GM23338 (cell line): Measurements from ENCODE around the gene USP31. TPM values are rescaled to one million over a fixed set of nuclear protein-coding genes. Genes with fewer than 3 reads are reported as not detected.
A peak's percentile ranks its signal among the peaks of the same experiment; 100 is the strongest.

ENCODE experiments used
- ATAC-seq: fragments of 200-7000 bp; cut with Tn5 transposase; 3 replicates; pipeline ENCODE4 v1.9.1; 2020
- DNase-seq: peaks from one replicate; pipeline ENCODE4 v3.0.0-alpha.2; 2015; ENCODE audit warnings: low spot score
- H2AFZ ChIP-seq: fragments of 200-600 bp; sonication (generic); 2 replicates; pipeline ENCODE4 v1.8.0; 2016; ENCODE audit warnings: antibody characterized with exemption, mild to moderate bottlenecking, moderate library complexity
- H3F3A ChIP-seq: fragments of 200-600 bp; sonication (generic); replicated peaks from 2 replicates; pipeline ENCODE4 v1.8.0; 2017; ENCODE audit warnings: antibody characterized with exemption, mixed run types, low read depth
- H3K27ac ChIP-seq: fragments of 200-600 bp; sonication (generic); 2 replicates; pipeline ENCODE4 v1.6.1; 2016; ENCODE audit warnings: low read depth
- H3K27me3 ChIP-seq: fragments of 200-600 bp; sonication (generic); 2 replicates; pipeline ENCODE4 v1.8.0; 2016; ENCODE audit warnings: mild to moderate bottlenecking, mixed run types, moderate library complexity; ENCODE audit not compliant: insufficient read depth
- H3K36me3 ChIP-seq: fragments of 200-600 bp; sonication (generic); 2 replicates; pipeline ENCODE4 v1.8.0; 2016; ENCODE audit warnings: mild to moderate bottlenecking; ENCODE audit not compliant: insufficient read depth
- H3K4me1 ChIP-seq: fragments of 200-600 bp; sonication (generic); 2 replicates; pipeline ENCODE4 v1.8.0; 2016; ENCODE audit warnings: mild to moderate bottlenecking, moderate library complexity; ENCODE audit not compliant: insufficient read depth
- H3K4me2 ChIP-seq: fragments of 200-600 bp; sonication (generic); 2 replicates; pipeline ENCODE4 v1.7.1; 2017; ENCODE audit warnings: mixed run types
- H3K4me3 ChIP-seq: fragments of 200-600 bp; sonication (generic); 2 replicates; pipeline ENCODE4 v1.6.1; 2016; ENCODE audit warnings: mixed run types
- H3K79me2 ChIP-seq: fragments of 200-600 bp; sonication (generic); replicated peaks from 2 replicates; pipeline ENCODE4 v1.8.0; 2017; ENCODE audit warnings: mild to moderate bottlenecking; ENCODE audit not compliant: insufficient read depth
- H3K9me2 ChIP-seq: fragments of 200-600 bp; sonication (generic); 2 replicates; pipeline ENCODE4 v1.8.0; 2017; ENCODE audit not compliant: insufficient read depth
- H4K20me1 ChIP-seq: fragments of 200-600 bp; sonication (generic); replicated peaks from 2 replicates; pipeline ENCODE4 v1.8.0; 2017; ENCODE audit warnings: mild to moderate bottlenecking; ENCODE audit not compliant: insufficient read depth
- H3K27ac Mint-ChIP-seq: 2 replicates; pipeline ENCODE4 v1.8.0; 2020; ENCODE audit warnings: inconsistent platforms, mild to moderate bottlenecking, moderate library complexity, mixed read lengths
- H3K27me3 Mint-ChIP-seq: 3 replicates; pipeline ENCODE4 v1.8.0; 2022; ENCODE audit warnings: low read depth, mild to moderate bottlenecking, moderate library complexity, mixed read lengths, inconsistent platforms; ENCODE audit not compliant: insufficient read depth, poor library complexity
- H3K36me3 Mint-ChIP-seq: 3 replicates; pipeline ENCODE4 v1.8.0; 2021; ENCODE audit warnings: low read depth, mild to moderate bottlenecking, inconsistent platforms, moderate library complexity, mixed read lengths
- H3K4me1 Mint-ChIP-seq: 3 replicates; pipeline ENCODE4 v1.8.0; 2020; ENCODE audit warnings: mild to moderate bottlenecking, inconsistent platforms, mixed read lengths
- H3K4me3 Mint-ChIP-seq: 3 replicates; pipeline ENCODE4 v1.8.0; 2021; ENCODE audit warnings: moderate library complexity, mild to moderate bottlenecking, inconsistent platforms, mixed read lengths
- H3K9me3 Mint-ChIP-seq: 3 replicates; pipeline ENCODE4 v1.8.0; 2020; ENCODE audit warnings: moderate library complexity, mild to moderate bottlenecking, inconsistent platforms, mixed read lengths
- CREB1 ChIP-seq: fragments of 250-450 bp; sonication (Bioruptor Pico); IDR thresholded peaks from 2 replicates; pipeline ENCODE4 v1.5.0; 2020; ENCODE audit warnings: low read depth, mild to moderate bottlenecking, moderate library complexity
- CTCF ChIP-seq, 2 experiments: fragments of 200-600 bp in 1 of 2; sonication (generic) in 1 of 2; conservative IDR thresholded peaks; 2 replicates each; pipeline versions ENCODE4 v1.5.1 to v1.6.1; 2016 to 2017; ENCODE audit warnings: antibody characterized with exemption in 2 of 2, low read depth in 2 of 2, mild to moderate bottlenecking in 2 of 2, moderate library complexity in 1 of 2
- ETS1 ChIP-seq: IDR thresholded peaks from 2 replicates; pipeline ENCODE4 v1.6.1; 2016; ENCODE audit warnings: antibody characterized with exemption
- EZH2 ChIP-seq: fragments of 200-600 bp; sonication (generic); IDR thresholded peaks from one replicate; pipeline ENCODE4 v1.8.0; 2017; ENCODE audit warnings: antibody characterized with exemption, mild to moderate bottlenecking, low read depth; ENCODE audit not compliant: unreplicated experiment
- EZH2phosphoT487 ChIP-seq: fragments of 200-600 bp; sonication (generic); IDR thresholded peaks from one replicate; pipeline ENCODE4 v1.8.1; 2018; ENCODE audit warnings: antibody characterized with exemption; ENCODE audit not compliant: unreplicated experiment
- JUNB ChIP-seq: IDR thresholded peaks from one replicate; pipeline ENCODE4 v1.6.1; 2016; ENCODE audit warnings: antibody characterized with exemption; ENCODE audit not compliant: unreplicated experiment
- NANOG ChIP-seq: IDR thresholded peaks from 2 replicates; pipeline ENCODE4 v1.6.1; 2016; ENCODE audit warnings: antibody characterized with exemption, borderline replicate concordance
- POLR2AphosphoS5 ChIP-seq: IDR thresholded peaks from 2 replicates; pipeline ENCODE4 v1.6.1; 2016; ENCODE audit warnings: antibody characterized with exemption, low read depth
- REST ChIP-seq: IDR thresholded peaks from one replicate; pipeline ENCODE4 v1.6.1; 2018; ENCODE audit warnings: antibody characterized with exemption; ENCODE audit not compliant: unreplicated experiment
- STAT1 ChIP-seq: IDR thresholded peaks from one replicate; pipeline ENCODE4 v1.6.1; 2016; ENCODE audit warnings: antibody characterized with exemption; ENCODE audit not compliant: unreplicated experiment
- ZNF114 ChIP-seq: fragments of 250-450 bp; sonication (Bioruptor Pico); IDR thresholded peaks from 2 replicates; pipeline ENCODE4 v1.5.0; 2020; ENCODE audit warnings: mild to moderate bottlenecking, moderate library complexity
- ZNF331 ChIP-seq: fragments of 250-450 bp; sonication (Bioruptor Pico); IDR thresholded peaks from 2 replicates; pipeline ENCODE4 v1.5.0; 2020; ENCODE audit warnings: low read depth, mild to moderate bottlenecking, moderate library complexity
- ZNF462 ChIP-seq: fragments of 250-450 bp; sonication (Bioruptor Pico); IDR thresholded peaks from 2 replicates; pipeline ENCODE4 v1.5.0; 2020; ENCODE audit warnings: mild to moderate bottlenecking, moderate library complexity
- polyA plus RNA-seq: library from polyadenylated mRNA; unstranded; fragments of >200 nt; fragmentation: Nextera tagmentation; extraction: Ambion mirVana; gene quantifications from 2 replicates; pipeline ENCODE4 v1.2.1, GENCODE V29; 2016
- total RNA-seq: library from RNA; depleted of rRNA; stranded (reverse); fragments of >200 nt; shearing (Covaris generic); gene quantifications from 2 replicates; pipeline ENCODE4 v1.2.3, GENCODE V29; 2014

USP31 gene
- total and polyA plus RNA-seq, 2 experiments from 2014 or later = 4.3 to 17.9 TPM

GRCh38 chr16:23141959-23142740 lies 7.1 kb downstream of the USP31 start:
- Histone ChIP-seq H3F3A (no peaks in the 10 kb centered on the region), H3K9me2 (no peaks in the 10 kb centered on the region), H3K4me3 (no peak overlapping the region), H3K27me3 (no peaks in the 10 kb centered on the region), H2AFZ (no peak overlapping the region), H3K4me2 (no peak overlapping the region), H3K36me3 (no peaks in the 10 kb centered on the region), H3K79me2 (peaks cover 100% of the 10 kb centered on the region), H3K27ac (0 out of 2 replicates have a peak overlapping the region, but pooled peaks have one; percentile 8), H4K20me1 (peaks cover 32% of the 10 kb centered on the region), H3K4me1 (peaks cover 35% of the 10 kb centered on the region)
- no peak overlapping the region for H3K4me3 Mint-ChIP-seq
- TF ChIP-seq ZNF331 (CRISPR knock-in tag) = no peak
- no peak for TF ChIP-seq JUNB
- TF ChIP-seq POLR2AphosphoS5 = no peak
- no peak for TF ChIP-seq REST
- TF ChIP-seq ZNF114 (CRISPR knock-in tag) = no peak
- TF ChIP-seq CREB1 (CRISPR knock-in tag) = no peak
- no peak for TF ChIP-seq CTCF (conservative IDR thresholded peaks at IDR 0.05; ENCODE audit: low read depth in 2 of 2)
- TF ChIP-seq NANOG = no peak
- no peak for TF ChIP-seq EZH2
- TF ChIP-seq EZH2phosphoT487 = no peak
- no peak for TF ChIP-seq ETS1
- TF ChIP-seq STAT1 = no peak
- no peak for TF ChIP-seq ZNF462
- DNase-seq (no peak), ATAC-seq (no peak)
- no peaks in the 10 kb centered on the region for H3K27me3 Mint-ChIP-seq
- peaks cover 3% of the 10 kb centered on the region; the same call in 1 of the 3 replicates for H3K36me3 Mint-ChIP-seq
- H3K27ac Mint-ChIP-seq = no peak overlapping the region; the same call in 1 of the 2 replicates
- peaks cover 37% of the 10 kb centered on the region for H3K4me1 Mint-ChIP-seq
- no peaks in the 10 kb centered on the region; the same call in 2 of the 3 replicates for H3K9me3 Mint-ChIP-seq
